UCSD-AML1 (cell line): ENCODE data around the gene CFD.
"Not testable (repeated sequence)": the region's sequence is repeated elsewhere in the genome, so short reads cannot be mapped to it uniquely, and the experiment has no call there.

Experiments used
- DNase-seq: peaks from one replicate; lab custom pipeline; 2025; ENCODE audit not compliant: unreplicated experiment; lab: John Stamatoyannopoulos, UW

The CFD gene

DNA sequence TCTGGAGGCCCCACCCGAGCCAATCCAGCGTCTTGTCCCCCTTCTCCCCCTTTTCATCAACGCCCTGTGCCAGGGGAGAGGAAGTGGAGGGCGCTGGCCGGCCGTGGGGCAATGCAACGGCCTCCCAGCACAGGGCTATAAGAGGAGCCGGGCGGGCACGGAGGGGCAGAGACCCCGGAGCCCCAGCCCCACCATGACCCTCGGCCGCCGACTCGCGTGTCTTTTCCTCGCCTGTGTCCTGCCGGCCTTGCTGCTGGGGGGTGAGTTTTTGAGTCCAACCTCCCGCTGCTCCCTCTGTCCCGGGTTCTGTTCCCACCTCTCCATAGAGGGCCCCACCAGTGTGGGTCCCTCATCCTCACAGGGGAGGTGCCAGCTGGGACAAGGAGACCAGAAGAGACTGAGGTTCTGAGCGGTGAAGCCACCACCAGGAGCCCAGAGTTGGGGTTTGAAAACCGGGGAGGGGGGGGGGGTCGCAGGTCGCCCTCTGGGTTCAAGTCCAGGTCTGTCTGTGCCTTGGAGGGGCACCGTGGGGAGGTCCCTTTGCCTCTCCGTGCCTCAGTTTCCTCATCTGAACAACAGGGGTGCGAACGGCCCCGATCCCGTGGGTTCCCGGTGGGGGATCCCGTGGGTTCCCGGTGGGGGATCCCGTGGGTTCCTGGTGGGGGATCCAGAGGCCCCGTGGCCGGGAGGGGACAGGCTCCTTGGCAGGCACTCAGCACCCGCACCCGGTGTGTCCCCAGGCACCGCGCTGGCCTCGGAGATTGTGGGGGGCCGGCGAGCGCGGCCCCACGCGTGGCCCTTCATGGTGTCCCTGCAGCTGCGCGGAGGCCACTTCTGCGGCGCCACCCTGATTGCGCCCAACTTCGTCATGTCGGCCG is 7.1 kb upstream of the CFD start, which contains the start of gene ELANE:
ELANE (plus strand) TSS at position 168 of the 878 bp plus-strand sequence; CDS start at position 194, 26 bp downstream.
- no peak for DNase-seq

DNA sequence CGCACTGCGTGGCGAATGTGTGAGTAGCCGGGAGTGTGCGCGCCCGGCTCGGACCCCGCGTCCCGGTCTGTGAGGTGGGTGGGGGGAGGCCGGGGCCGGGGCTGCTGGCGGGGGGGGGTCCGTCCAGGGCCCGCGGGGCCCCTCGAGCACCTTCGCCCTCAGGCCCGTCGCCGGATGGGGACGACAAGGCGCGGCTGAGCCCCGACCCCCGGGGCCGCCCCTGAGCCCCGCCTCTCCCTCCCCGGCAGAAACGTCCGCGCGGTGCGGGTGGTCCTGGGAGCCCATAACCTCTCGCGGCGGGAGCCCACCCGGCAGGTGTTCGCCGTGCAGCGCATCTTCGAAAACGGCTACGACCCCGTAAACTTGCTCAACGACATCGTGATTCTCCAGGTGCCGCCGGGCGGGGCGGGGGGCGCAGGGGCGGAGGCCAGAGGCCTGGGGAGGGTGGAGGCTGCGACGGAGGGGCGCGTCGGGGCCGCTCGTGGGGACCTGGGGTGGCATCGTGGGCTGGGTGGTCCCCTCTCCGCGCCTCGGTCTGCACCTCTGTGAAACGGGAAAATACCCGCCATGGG is 6.4 kb upstream of the CFD start:
- no peak for DNase-seq

DNA sequence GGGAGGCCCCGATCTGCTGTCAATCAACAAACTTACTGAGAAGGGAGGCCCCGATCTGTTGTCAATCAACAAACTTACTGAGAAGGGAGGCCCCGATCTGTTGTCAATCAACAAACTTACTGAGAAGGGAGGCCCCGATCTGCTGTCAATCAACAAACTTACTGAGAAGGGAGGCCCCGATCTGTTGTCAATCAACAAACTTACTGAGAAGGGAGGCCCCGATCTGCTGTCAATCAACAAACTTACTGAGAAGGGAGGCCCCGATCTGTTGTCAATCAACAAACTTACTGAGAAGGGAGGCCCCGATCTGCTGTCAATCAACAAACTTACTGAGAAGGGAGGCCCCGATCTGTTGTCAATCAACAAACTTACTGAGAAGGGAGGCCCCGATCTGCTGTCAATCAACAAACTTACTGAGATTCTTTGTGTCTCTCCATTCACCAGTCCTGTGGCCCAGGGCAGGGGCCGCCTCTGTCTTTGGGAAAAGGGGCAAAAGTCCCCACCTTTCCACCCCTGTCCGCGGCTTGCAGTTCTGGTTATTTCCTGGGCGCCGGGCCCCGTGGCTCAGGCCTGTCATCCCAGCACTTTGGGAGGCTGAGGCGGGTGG is 5.7 kb upstream of the CFD start:
- DNase-seq: not testable (repeated sequence)

DNA sequence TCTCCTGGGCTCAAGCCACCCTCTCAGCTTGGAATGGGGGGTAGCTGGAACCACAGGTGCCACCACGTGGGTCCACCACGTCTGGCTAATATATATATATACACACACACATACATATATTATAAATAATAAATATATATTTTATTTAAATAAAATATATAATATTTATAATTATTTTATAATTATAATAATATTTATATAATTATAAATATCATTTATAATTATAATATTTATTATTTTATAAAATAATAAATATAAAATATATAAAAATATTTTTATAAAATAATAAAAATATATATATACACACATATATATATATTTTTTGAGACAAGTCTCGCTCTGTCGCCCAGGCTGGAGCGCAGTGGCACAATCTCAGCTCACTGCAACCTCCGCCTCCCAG is 4.9 kb upstream of the CFD start:
- no peak for DNase-seq

DNA sequence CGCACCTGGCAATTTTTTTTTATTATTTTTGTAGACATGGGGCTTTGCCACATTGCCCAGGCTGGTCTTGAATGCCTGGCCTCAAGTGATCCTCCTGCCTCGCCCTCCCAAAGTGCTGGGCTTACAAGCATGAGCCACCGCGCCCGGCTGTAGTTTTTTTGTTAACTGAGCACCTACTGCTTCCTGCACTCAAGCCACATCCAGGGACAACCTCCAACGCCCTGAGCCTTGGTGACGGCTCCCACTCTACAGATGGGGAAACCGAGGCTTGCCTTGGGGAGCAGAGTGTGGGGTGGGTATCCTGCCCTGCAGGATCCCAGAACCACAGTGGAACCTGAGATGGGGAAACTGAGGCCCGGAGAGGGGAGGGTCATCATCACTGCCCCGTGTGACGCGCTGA is 4.3 kb upstream of the CFD start:
- no peak for DNase-seq

DNA sequence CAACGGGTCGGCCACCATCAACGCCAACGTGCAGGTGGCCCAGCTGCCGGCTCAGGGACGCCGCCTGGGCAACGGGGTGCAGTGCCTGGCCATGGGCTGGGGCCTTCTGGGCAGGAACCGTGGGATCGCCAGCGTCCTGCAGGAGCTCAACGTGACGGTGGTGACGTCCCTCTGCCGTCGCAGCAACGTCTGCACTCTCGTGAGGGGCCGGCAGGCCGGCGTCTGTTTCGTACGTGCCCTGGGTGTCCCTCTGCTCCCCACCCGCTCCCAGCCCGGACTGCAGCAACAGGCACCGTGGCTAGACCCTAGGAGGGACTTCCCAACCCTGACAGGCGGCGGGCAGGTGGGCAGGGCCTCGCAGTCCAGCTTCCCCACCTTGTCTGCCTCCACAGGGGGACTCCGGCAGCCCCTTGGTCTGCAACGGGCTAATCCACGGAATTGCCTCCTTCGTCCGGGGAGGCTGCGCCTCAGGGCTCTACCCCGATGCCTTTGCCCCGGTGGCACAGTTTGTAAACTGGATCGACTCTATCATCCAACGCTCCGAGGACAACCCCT is 3.8 kb upstream of the CFD start:
- DNase-seq: no peak

DNA sequence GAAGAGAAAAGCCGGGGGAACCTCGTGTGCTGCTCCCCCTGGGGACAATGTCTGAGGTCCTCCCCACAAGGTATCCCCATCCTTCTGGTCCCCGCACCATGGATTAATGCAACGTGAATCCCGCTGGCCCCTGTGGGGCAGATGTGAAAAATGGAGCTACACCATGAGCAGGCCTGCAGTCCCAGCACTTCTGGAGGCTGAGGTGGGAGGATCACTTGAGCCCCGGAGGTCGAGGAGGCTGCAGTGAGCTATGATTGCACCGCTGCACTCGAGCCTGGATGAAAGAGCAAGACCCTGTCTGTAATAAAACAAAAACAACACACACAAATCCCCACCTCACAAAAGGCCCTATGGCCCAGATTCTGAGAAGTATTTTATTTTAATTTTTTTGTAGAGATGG is 1.2 kb upstream of the CFD start:
- DNase-seq: no peak

DNA sequence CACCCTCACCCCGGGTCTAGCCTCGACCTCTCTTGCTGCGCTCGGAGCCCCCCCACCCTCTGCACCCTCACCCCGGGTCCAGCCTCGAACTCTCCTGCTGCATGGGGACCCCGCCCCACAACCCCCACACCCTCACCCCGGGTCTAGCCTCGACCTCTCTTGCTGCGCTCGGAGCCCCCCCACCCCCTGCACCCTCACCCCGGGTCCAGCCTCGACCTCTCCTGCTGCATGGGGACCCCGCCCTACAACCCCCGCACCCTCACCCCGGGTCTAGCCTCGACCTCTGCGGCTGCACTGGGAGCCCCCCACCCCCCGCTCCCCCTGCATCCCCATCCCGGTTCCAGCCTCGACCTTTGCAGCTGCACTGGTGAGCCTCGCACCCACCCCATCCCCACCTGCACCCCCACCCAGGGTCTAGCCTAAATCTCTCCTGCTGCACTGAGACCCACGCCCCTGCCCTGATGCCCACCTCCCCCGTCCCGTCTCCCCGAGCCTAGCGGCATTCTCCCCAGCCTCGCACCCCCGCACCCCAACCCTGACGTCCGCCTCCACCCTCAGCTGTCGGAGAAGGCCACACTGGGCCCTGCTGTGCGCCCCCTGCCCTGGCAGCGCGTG is 1.8 kb downstream of the CFD start:
- no peak for DNase-seq

DNA sequence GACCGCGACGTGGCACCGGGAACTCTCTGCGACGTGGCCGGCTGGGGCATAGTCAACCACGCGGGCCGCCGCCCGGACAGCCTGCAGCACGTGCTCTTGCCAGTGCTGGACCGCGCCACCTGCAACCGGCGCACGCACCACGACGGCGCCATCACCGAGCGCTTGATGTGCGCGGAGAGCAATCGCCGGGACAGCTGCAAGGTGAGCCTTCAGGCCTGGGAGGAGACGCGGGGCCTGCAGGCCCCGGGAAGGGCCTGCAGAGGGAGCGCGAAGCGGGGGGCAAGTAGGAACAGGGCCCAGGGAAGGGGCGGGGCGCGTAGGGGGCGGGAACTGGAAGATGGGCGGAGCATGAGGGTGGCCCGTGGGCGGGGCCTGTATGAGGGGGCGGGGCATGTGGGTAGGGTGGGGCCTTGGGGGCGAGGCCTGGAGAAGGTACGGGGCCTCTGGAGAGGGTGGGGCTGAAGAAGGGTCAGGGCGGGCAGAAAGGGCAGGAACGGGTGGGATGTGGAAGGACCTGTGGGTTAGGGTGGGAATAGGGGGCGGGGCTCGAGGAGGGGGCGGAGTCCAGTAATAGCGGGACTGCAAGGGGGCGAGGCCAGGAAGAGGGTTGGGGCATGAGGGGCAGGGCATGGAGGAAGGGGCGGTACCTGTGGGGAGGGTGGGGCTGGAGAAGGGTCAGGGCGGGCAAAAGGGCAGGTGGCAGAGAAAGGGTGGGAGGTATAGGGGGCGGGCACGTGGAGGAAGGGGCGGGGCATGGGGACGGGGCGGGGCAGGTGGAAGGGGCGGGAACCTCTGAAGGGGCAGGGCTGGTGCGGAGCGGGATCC is 2.5 kb downstream of the CFD start:
- DNase-seq: peak; percentile 81

DNA sequence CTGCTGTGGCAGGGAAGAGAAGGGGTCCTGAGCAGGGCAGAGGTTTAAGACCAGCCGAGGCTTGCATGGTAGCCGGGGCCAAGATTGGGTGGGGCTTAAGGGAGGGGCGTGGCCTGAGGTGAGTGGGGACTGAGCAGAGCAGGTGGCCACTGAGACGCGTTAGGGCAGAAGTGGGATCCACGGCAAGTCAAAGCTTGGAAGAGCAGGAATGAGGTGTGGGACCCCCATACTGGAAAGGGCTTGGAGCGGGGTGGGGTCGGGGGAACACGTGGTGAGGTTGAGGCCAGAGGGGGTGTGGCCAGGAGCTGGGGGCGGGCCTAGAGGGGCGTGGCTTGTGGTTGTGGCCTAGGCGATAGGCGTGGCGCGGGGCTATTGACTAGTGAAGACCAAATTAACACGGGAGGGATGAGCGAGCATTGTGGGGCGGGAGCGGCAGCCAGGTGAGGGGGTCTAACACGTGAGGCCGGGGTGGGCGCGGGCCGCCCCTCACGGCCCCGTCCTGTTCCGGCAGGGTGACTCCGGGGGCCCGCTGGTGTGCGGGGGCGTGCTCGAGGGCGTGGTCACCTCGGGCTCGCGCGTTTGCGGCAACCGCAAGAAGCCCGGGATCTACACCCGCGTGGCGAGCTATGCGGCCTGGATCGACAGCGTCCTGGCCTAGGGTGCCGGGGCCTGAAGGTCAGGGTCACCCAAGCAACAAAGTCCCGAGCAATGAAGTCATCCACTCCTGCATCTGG is 3.3 kb downstream of the CFD start:
- DNase-seq: peak; percentile 50

DNA sequence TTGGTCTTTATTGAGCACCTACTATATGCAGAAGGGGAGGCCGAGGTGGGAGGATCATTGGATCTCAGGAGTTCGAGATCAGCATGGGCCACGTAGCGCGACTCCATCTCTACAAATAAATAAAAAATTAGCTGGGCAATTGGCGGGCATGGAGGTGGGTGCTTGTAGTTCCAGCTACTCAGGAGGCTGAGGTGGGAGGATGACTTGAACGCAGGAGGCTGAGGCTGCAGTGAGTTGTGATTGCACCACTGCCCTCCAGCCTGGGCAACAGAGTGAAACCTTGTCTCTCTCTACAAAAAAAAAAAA is 3.8 kb downstream of the CFD start:
- no peak for DNase-seq

DNA sequence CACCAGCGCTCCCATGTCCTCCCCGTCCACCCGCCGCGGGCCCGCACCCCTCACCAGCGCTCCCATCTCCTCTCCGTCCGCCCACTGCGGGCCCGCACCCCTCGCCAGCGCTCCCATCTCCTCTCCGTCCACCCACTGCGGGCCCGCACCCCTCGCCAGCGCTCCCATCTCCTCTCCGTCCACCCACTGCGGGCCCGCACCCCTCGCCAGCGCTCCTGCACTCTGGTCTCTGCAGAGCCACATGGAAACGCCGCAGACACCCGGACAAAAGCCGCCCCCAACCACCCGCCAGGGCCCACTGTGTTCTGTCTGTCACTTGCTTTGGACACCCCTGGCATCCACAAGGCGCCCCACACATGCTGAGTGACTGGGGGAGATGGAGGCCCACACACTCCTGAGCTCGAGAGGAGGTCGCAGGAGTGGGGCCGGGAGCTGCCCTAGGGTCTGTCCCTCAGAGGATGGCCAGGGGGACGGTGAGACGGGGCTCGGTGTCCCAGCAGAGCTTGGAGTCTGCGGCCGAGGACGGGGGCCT is 7.4 kb downstream of the CFD start:
- no peak for DNase-seq

DNA sequence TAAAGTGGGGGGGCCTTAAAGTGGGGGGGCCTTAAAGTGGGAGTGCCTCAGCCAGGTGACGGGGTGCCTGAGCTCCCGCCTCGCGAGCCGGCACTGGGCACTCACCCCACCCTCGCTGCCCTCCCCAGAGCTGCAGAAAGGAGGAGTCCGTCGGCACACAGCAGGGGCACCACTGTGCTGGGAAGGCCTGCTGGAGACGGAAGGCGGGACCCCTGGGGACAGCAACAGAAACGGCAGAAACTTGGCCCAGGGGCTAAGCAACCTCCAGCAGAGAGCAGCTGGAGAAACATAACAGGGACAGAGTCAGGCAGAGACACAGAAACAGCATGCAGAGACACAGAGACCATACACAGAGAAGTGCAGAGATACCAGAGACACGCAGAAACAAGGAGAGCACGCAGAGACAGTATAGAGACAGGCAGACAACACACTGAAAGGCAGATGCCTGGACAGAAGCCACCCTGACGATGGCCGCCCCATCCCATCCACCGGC is 7.9 kb downstream of the CFD start:
- DNase-seq: no peak

DNA sequence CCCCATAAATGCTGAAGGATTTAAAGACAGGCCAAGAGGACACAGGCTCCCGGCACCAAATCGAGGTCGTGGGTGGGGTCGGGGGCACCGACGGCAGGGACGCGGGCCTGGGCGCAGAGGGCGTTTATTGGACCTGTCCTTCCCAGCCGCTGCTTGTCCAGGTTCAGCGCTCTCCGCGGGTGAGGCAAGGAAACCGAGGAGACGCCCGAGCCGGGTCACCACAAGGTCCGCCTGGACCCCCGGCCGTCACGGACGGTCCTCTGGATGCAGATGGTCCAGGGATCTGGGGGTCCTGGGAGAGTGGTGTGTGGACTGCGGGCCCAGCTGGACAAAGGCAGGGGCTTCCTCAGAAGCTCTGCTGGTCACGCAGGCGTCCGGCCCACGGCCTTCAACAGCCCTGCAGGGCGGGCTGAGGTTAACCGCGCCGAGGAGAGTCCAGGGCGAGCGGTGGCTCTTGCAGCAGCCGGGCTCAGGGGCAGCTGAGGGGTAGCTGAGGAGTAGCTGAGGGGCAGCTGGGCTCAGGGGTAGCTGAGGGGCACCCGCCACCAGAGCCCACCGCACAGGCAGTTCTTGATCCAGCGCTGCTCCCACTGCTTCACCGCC is 8.5 kb downstream of the CFD start:
- DNase-seq: no peak

DNA sequence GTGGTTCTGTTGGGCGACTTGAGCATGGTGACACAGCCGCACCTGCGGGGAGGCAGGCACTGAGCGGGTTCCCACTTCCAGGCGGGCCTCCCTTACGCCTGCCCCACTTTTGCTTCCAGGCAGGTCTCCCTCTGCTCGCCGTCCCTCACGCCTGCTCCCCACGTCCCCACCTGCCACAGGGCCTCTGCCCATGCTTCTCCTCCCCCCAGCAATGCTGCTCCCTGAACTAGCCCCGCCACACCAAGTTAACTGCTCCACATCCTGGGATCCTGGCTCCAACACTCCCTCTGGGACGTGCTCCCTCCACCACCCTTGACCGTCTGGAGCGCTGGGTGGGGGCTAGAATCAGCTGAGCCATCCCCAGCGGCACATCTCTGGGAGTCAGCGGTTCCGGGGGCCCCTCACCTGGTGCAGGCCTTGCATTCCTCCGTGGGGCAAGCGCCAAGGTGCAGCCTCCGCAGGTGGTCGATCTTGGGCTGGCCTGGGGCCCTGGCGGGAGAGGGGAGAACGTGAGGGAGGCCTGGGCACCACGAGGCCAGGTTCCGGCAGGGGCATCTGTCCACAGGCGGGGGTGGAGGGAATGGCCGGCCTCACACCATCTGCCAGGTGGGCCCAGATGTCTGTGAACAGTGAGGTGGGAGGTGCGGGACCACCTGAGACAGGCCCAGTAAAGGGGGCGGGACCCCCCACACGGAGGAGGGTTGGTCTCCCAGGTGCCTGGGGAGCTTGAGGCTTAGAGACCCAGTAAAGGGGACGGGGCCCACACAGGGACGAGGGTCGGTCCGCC is 9.2 kb downstream of the CFD start:
- DNase-seq: no peak

DNA sequence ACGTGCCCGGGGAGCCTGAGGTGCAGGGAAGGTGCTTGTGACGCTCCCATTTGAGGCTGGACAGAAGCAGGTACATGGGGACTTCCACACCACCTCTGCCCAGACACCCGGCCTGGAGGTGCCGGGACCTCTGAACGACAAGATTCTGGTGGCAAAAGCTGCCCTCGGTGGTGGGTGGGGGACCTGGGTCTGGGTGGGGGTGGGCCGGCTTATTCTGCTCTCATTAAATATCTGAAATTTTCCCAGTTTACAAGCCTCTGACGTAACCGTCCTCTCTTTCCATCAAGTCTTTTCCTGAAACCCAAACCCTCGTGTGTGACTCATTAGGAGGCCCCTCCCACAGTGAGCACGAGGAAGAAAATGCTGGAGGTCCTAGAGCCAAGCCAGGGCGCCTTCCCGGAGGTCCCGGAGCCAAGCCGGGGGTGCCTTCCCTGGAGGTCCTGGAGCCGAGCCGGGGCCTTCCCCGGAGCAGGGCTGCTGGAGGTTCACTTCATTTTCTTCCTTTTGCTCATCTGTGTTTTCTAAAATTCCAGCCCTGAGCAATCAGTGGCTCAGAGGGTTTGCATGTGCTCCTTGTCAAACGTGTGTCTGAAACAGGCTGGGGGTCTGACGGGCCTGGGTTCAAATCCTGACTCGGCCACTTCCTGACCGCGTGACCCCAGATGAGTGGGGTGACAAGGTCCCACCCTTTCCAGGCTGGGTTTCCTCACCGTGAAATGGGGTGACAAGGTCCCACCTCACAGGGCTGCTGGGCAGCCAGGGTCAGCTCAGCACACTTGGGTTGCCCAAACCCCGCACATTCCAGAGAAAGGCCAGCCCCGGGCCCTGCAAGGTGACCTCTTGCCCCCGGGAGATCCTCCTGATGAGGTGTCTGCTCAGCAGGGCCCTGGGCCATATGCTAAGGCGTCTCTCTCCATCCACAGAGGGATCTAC is 10.0 kb downstream of the CFD start:
- DNase-seq: no peak

DNA sequence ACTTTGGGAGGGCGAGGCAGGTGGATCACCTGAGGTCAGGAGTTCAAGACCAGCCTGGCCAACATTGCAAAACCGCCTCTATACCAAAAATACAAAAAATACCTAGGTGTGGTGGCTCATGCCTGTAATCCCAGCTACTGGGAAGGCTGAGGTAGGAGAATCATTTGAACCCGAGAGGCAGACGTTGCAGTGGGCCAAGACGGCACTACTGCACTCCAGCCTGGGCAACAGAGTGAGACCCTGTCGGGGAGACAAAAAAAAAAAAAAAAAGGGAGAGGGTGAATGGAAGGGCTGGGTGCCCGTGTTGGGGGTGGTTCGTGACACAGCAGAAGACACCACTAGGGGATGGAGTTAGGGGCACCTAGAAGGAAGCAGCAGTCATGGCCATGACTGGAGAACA is 10.8 kb downstream of the CFD start:
- DNase-seq: no peak
